Sigmoid colon (tissue), 4 donors: ENCODE measurements around the gene LIM2.

ENCODE experiments used
- POLR2A ChIP-seq, 2 donors: fragments of 450-650 bp; IDR thresholded peaks; one replicate each; pipeline ENCODE4 v1.6.1; 2016; ENCODE audit warnings: antibody characterized with exemption in 2 of 2, mild to moderate bottlenecking in 2 of 2, moderate library complexity in 2 of 2
- POLR2AphosphoS5 ChIP-seq, 4 donors: sonication (generic); formaldehyde crosslinking; IDR thresholded peaks; one replicate each; pipeline ENCODE4 v1.6.1; 2017; ENCODE audit warnings: antibody characterized with exemption in 4 of 4

GRCh38 chr19:51387924-51388389, at the start of gene LIM2:
- TF ChIP-seq POLR2A (IDR thresholded peaks at IDR 0.05) = no peak
- no peak for TF ChIP-seq POLR2AphosphoS5 (IDR thresholded peaks at IDR 0.05)
